ENCODE measurements around the gene TUBA4B.
"Not testable (repeated sequence)": the region's sequence is repeated elsewhere in the genome, so short reads cannot be mapped to it uniquely, and the experiment has no call there.

TUBA4B gene

GRCh38 chr2:219247678-219248642 is 5.1 kb upstream of the TUBA4B start:
- in situ Hi-C loops (cut with MboI; ENCODE audit: low sequenced_read_pairs), result no loop called here

GRCh38 chr2:219248845-219249202 is 4.2 kb upstream of the TUBA4B start:
- in situ Hi-C loops (cut with MboI; ENCODE audit: low sequenced_read_pairs), result no loop called here

- in situ Hi-C loops (cut with MboI; ENCODE audit: low sequenced_read_pairs), result no loop called here
These were observed 3.7 kb upstream of the TUBA4B start for GRCh38 chr2:219249203-219249980.

GRCh38 chr2:219250049-219250781 is 2.8 kb upstream of the TUBA4B start:
- in situ Hi-C loops (cut with MboI; ENCODE audit: low sequenced_read_pairs), result no loop called here

GRCh38 chr2:219251656-219252055 is 1.4 kb upstream of the TUBA4B start:
- in situ Hi-C loops (cut with MboI; ENCODE audit: low sequenced_read_pairs), result no loop called here

- in situ Hi-C loops (cut with MboI; ENCODE audit: low sequenced_read_pairs), result no loop called here
These were observed 959 bp upstream of the TUBA4B start for GRCh38 chr2:219252084-219252483.

- in situ Hi-C loops (cut with MboI; ENCODE audit: low sequenced_read_pairs), result no loop called here
These were observed 508 bp upstream of the TUBA4B start for GRCh38 chr2:219252570-219252899.

- in situ Hi-C loops (cut with MboI; ENCODE audit: low sequenced_read_pairs), result no loop called here
These were observed 928 bp downstream of the TUBA4B start, which contains the start of gene TUBA4A for GRCh38 chr2:219253753-219254589. Gene TUBA4A, minus strand, starts transcription at chr2:219253918. Its CDS starts 60 bp downstream, at chr2:219253858.

GRCh38 chr2:219254590-219255201 is 1.7 kb downstream of the TUBA4B start:
- in situ Hi-C loops (cut with MboI; ENCODE audit: low sequenced_read_pairs), result no loop called here

- in situ Hi-C loops (cut with MboI; ENCODE audit: low sequenced_read_pairs), result not testable (repeated sequence)
These were observed 5.9 kb downstream of the TUBA4B start for GRCh38 chr2:219258942-219259341.

- in situ Hi-C loops (cut with MboI; ENCODE audit: low sequenced_read_pairs), result no loop called here
These were observed 8.2 kb downstream of the TUBA4B start for GRCh38 chr2:219261024-219261855.

GRCh38 chr2:219266232-219266631 is 13.2 kb downstream of the TUBA4B start:
- in situ Hi-C loops (cut with MboI; ENCODE audit: low sequenced_read_pairs), result no loop called here

- in situ Hi-C loops (cut with MboI; ENCODE audit: low sequenced_read_pairs), result no loop called here
These were observed 13.8 kb downstream of the TUBA4B start for GRCh38 chr2:219266886-219267285.

- in situ Hi-C loops (cut with MboI; ENCODE audit: low sequenced_read_pairs), result no loop called here
These were observed 15.3 kb downstream of the TUBA4B start for GRCh38 chr2:219268294-219268693.

GRCh38 chr2:219269362-219270054 is 16.5 kb downstream of the TUBA4B start:
- in situ Hi-C loops (cut with MboI; ENCODE audit: low sequenced_read_pairs), result no loop called here

- in situ Hi-C loops (cut with MboI; ENCODE audit: low sequenced_read_pairs), result no loop called here
These were observed 17.0 kb downstream of the TUBA4B start for GRCh38 chr2:219270055-219270372.

GRCh38 chr2:219271021-219271420 is 18.0 kb downstream of the TUBA4B start:
- in situ Hi-C loops (cut with MboI; ENCODE audit: low sequenced_read_pairs), result no loop called here

- in situ Hi-C loops (cut with MboI; ENCODE audit: low sequenced_read_pairs), result no loop called here
These were observed 19.3 kb downstream of the TUBA4B start for GRCh38 chr2:219272356-219272755.

- in situ Hi-C loops (cut with MboI; ENCODE audit: low sequenced_read_pairs), result no loop called here
These were observed 20.0 kb downstream of the TUBA4B start for GRCh38 chr2:219272995-219273394.

All from hTERT RPE-1 (cell line).